CD14-positive monocyte (primary cell): Measurements from ENCODE around the gene PTPRQ. TPM values are rescaled to one million over a fixed set of nuclear protein-coding genes. Genes with fewer than 3 reads are reported as not detected.

Experiments
- DNase-seq, 3 donors: peaks; one replicate each; pipeline ENCODE4 v3.0.0-alpha.2; 2011 to 2022
- H2AFZ ChIP-seq: 2 replicates; pipeline ENCODE4 v1.6.0; 2012; ENCODE audit warnings: mild to moderate bottlenecking, low read depth, low read length, inconsistent platforms; ENCODE audit not compliant: insufficient read depth, poor library complexity, severe bottlenecking
- H3K27ac ChIP-seq, 2 donors: 1 replicate in 1 of 2; 2 replicates in 1 of 2; pipeline ENCODE4 v1.5.1; 2012 to 2013; ENCODE audit warnings: low read length in 2 of 2, control low read depth in 1 of 2, inconsistent platforms in 1 of 2, low read depth in 1 of 2, mild to moderate bottlenecking in 1 of 2
- H3K27me3 ChIP-seq, 2 donors: one replicate each; pipeline versions ENCODE4 v1.6.0 to v1.6.1; 2011 to 2013; ENCODE audit warnings: low read length in 2 of 2; ENCODE audit not compliant: control insufficient read depth in 2 of 2, insufficient read depth in 2 of 2
- H3K36me3 ChIP-seq, 2 donors: replicated peaks in 1 of 2; 1 replicate in 1 of 2; 2 replicates in 1 of 2; pipeline versions ENCODE4 v1.5.1 to v1.6.1; 2012 to 2013; ENCODE audit warnings: low read length in 2 of 2, control low read depth in 1 of 2, inconsistent platforms in 1 of 2, mild to moderate bottlenecking in 1 of 2; ENCODE audit not compliant: insufficient read depth in 2 of 2, control insufficient read depth in 1 of 2
- H3K4me1 ChIP-seq, 2 donors: 1 replicate in 1 of 2; 2 replicates in 1 of 2; pipeline versions ENCODE4 v1.5.1 to v1.6.1; 2012 to 2013; ENCODE audit warnings: low read length in 2 of 2, control low read depth in 1 of 2, inconsistent platforms in 1 of 2, mild to moderate bottlenecking in 1 of 2, moderate library complexity in 1 of 2; ENCODE audit not compliant: insufficient read depth in 2 of 2, control insufficient read depth in 1 of 2
- H3K4me2 ChIP-seq: replicated peaks from 2 replicates; pipeline ENCODE3; 2012; ENCODE audit warnings: low read length, moderate library complexity, mild to moderate bottlenecking; ENCODE audit not compliant: poor library complexity, severe bottlenecking; ENCODE audit errors: extremely low read depth
- H3K4me3 ChIP-seq, 3 experiments: fragments of 200-600 bp in 1 of 3; sonication (generic) in 1 of 3; replicated peaks in 1 of 3; 1 replicate in 2 of 3; 2 replicates in 1 of 3; pipeline ENCODE4 v1.5.1; 2011 to 2013; ENCODE audit warnings: low read length in 3 of 3, mild to moderate bottlenecking in 3 of 3, control low read depth in 2 of 3, low read depth in 2 of 3, inconsistent platforms in 1 of 3, moderate library complexity in 1 of 3
- H3K79me2 ChIP-seq: 2 replicates; pipeline ENCODE4 v1.6.0; 2012; ENCODE audit warnings: mild to moderate bottlenecking, control low read depth, inconsistent platforms, low read length, moderate library complexity; ENCODE audit not compliant: insufficient read depth
- H3K9ac ChIP-seq: 2 replicates; pipeline ENCODE4 v1.6.0; 2017; ENCODE audit warnings: low read length, mild to moderate bottlenecking; ENCODE audit not compliant: insufficient read depth, poor library complexity, severe bottlenecking
- H3K9me3 ChIP-seq, 2 donors: replicated peaks in 1 of 2; 1 replicate in 1 of 2; 2 replicates in 1 of 2; pipeline versions ENCODE4 v1.5.1 to v1.6.1; 2012 to 2013; ENCODE audit warnings: low read length in 2 of 2, control low read depth in 1 of 2; ENCODE audit not compliant: control insufficient read depth in 1 of 2, insufficient read depth in 1 of 2
- H4K20me1 ChIP-seq: 2 replicates; pipeline ENCODE4 v1.6.0; 2012; ENCODE audit warnings: mild to moderate bottlenecking, low read length, control low read depth, moderate library complexity; ENCODE audit not compliant: insufficient read depth
- H3K27ac Mint-ChIP-seq, 7 donors: one replicate each; pipeline ENCODE4 v1.8.0; 2020; ENCODE audit warnings: mild to moderate bottlenecking in 7 of 7, mixed read lengths in 7 of 7, moderate library complexity in 6 of 7, inconsistent platforms in 2 of 7
- H3K27me3 Mint-ChIP-seq, 3 donors: one replicate each; pipeline ENCODE4 v1.8.0; 2021 to 2022; ENCODE audit warnings: low read depth in 3 of 3, mild to moderate bottlenecking in 3 of 3, mixed read lengths in 3 of 3, moderate library complexity in 3 of 3, inconsistent platforms in 1 of 3
- H3K36me3 Mint-ChIP-seq, 2 donors: one replicate each; pipeline ENCODE4 v1.8.0; 2020; ENCODE audit warnings: mixed read lengths in 2 of 2, inconsistent platforms in 1 of 2, mild to moderate bottlenecking in 1 of 2
- H3K4me1 Mint-ChIP-seq: one replicate; pipeline ENCODE4 v1.8.0; 2020; ENCODE audit warnings: mild to moderate bottlenecking, mixed read lengths
- H3K4me3 Mint-ChIP-seq, 2 donors: one replicate each; pipeline ENCODE4 v1.8.0; 2020; ENCODE audit warnings: mild to moderate bottlenecking in 2 of 2, mixed read lengths in 2 of 2, moderate library complexity in 1 of 2
- H3K9me3 Mint-ChIP-seq, 7 donors: one replicate each; pipeline ENCODE4 v1.8.0; 2020 to 2022; ENCODE audit warnings: mixed read lengths in 7 of 7, mild to moderate bottlenecking in 6 of 7, moderate library complexity in 6 of 7, inconsistent platforms in 2 of 7
- WGBS: methylation state at CpG from one replicate; pipeline ENCODE4 v1.1.5; 2013; ENCODE audit warnings: missing lambda C conversion rate; ENCODE audit not compliant: insufficient coverage; 5-methylcytosine and 5-hydroxymethylcytosine counted together
- intact Hi-C, 2 donors: fragments of 100-400 bp; cut with micrococcal nuclease; formaldehyde crosslinking; loops; one replicate each; pipeline versions ENCODE4 v1.15.0 to v1.15.1; 2023
- polyA plus RNA-seq, 3 donors: library from polyadenylated mRNA; depleted of rRNA in 1 of 3; unstranded in 2 of 3; stranded (reverse) in 1 of 3; fragments of 300-500 nt in 2 of 3; fragments of >200 nt in 1 of 3; fragmentation: Illumina TruSeq in 2 of 3; gene quantifications; 1 replicate in 2 of 3; 2 replicates in 1 of 3; pipeline ENCODE4 v1.2.3, GENCODE V29; 2012 to 2021
- TF ChIP-seq, protein P1 (sequence below): fragments of 200-600 bp; IDR thresholded peaks from one replicate; pipeline ENCODE4 v1.8.0; 2022; ENCODE audit warnings: antibody characterized with exemption, mild to moderate bottlenecking

The PTPRQ gene
- polyA plus RNA-seq, 3 donors, result not detected

GRCh38 chr12:80711866-80712265 lies 267.8 kb downstream of the PTPRQ start:
- H4K20me1 ChIP-seq, result no peaks in the 10 kb centered on the region
- Mint-ChIP-seq H3K4me1 (peaks cover 21% of the 10 kb centered on the region), H3K4me3 (no peak overlapping the region), H3K27ac (no peak overlapping the region), H3K36me3 (peaks cover 0 to 5% of the 10 kb centered on the region in 2 donors), H3K27me3 (peaks cover 69 to 91% (median 76%) of the 10 kb centered on the region in 3 donors), H3K9me3 (peaks cover 0 to 28% (median 13%) of the 10 kb centered on the region in 7 donors)
- no peak for DNase-seq
- peaks cover 11 to 13% of the 10 kb centered on the region in 2 donors for H3K4me1 ChIP-seq
- no peak overlapping the region for H3K27ac ChIP-seq
- WGBS, result no CpG with 5 or more reads among the region's 1 CpG
- H3K9ac ChIP-seq, result no peak overlapping the region
- TF ChIP-seq, protein P1, sequence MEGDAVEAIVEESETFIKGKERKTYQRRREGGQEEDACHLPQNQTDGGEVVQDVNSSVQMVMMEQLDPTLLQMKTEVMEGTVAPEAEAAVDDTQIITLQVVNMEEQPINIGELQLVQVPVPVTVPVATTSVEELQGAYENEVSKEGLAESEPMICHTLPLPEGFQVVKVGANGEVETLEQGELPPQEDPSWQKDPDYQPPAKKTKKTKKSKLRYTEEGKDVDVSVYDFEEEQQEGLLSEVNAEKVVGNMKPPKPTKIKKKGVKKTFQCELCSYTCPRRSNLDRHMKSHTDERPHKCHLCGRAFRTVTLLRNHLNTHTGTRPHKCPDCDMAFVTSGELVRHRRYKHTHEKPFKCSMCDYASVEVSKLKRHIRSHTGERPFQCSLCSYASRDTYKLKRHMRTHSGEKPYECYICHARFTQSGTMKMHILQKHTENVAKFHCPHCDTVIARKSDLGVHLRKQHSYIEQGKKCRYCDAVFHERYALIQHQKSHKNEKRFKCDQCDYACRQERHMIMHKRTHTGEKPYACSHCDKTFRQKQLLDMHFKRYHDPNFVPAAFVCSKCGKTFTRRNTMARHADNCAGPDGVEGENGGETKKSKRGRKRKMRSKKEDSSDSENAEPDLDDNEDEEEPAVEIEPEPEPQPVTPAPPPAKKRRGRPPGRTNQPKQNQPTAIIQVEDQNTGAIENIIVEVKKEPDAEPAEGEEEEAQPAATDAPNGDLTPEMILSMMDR, result no peak
- no peak overlapping the region for H3K4me3 ChIP-seq
- H3K9me3 ChIP-seq, result peaks cover 5 to 25% of the 10 kb centered on the region in 2 donors
- intact Hi-C loops, result no loop called here
- no peak overlapping the region for H2AFZ ChIP-seq
- H3K27me3 ChIP-seq, result peaks cover 55 to 78% of the 10 kb centered on the region in 2 donors
- H3K79me2 ChIP-seq, result no peaks in the 10 kb centered on the region
- H3K36me3 ChIP-seq, result no peaks in the 10 kb centered on the region
- no peak overlapping the region for H3K4me2 ChIP-seq

DNA sequence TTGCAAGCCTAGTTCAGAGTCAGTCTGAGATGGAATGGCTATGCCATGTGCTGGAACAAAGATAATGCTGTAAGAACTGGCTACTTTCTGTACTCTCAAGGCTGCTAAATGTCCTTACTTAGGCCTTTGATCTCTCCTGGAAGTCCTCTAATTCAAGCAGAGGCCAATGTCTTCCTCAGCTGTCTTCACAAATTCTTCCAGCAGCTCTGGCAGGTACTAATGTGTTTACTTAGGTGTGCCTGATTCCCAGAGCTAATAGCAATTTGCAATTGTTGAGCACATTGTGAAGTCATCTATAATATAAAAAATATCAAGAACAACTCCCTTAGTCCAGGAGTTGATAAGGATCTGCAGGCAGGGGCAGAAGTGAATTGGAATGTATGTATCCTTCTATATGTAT lies 268.8 kb downstream of the PTPRQ start:
- Histone ChIP-seq H3K79me2 (no peaks in the 10 kb centered on the region), H3K9ac (no peak overlapping the region), H3K9me3 (peaks cover 11 to 33% of the 10 kb centered on the region in 2 donors), H3K27me3 (peaks cover 50 to 79% of the 10 kb centered on the region in 2 donors), H2AFZ (no peak overlapping the region), H3K27ac (no peak overlapping the region), H4K20me1 (no peaks in the 10 kb centered on the region), H3K4me2 (no peak overlapping the region), H3K36me3 (no peaks in the 10 kb centered on the region), H3K4me1 (peaks cover 10 to 12% of the 10 kb centered on the region in 2 donors), H3K4me3 (no peak overlapping the region)
- intact Hi-C loops, result no loop called here
- DNase-seq, result no peak
- Mint-ChIP-seq H3K27me3 (peaks cover 75 to 91% (median 79%) of the 10 kb centered on the region in 3 donors), H3K4me1 (peaks cover 19% of the 10 kb centered on the region), H3K36me3 (peaks cover 0 to 5% of the 10 kb centered on the region in 2 donors), H3K27ac (no peak overlapping the region), H3K4me3 (peak overlapping the region in 1 of 2 donors; percentile 23), H3K9me3 (peaks cover 0 to 35% (median 14%) of the 10 kb centered on the region in 7 donors)
- TF ChIP-seq, protein P1, result no peak
